Tibial nerve (tissue), 4 donors: Measurements from ENCODE around the gene ITIH4.

Source experiments
- EP300 ChIP-seq, 2 donors: sonication (generic); formaldehyde crosslinking; IDR thresholded peaks; one replicate each; pipeline ENCODE4 v1.6.1; 2017; ENCODE audit warnings: antibody characterized with exemption in 2 of 2, mild to moderate bottlenecking in 1 of 2
- POLR2A ChIP-seq, 2 donors: fragments of 450-650 bp; IDR thresholded peaks; one replicate each; pipeline ENCODE4 v1.6.1; 2017; ENCODE audit warnings: antibody characterized with exemption in 2 of 2, mild to moderate bottlenecking in 2 of 2, moderate library complexity in 2 of 2
- TF ChIP-seq, protein P1 (sequence below), 5 experiments: fragments of 200-600 bp in 3 of 5; fragments of 450-650 bp in 2 of 5; sonication (generic) in 3 of 5; IDR thresholded peaks; one replicate each; pipeline ENCODE4 v1.5.1; 2016 to 2019; ENCODE audit warnings: antibody characterized with exemption in 5 of 5, mild to moderate bottlenecking in 3 of 5, moderate library complexity in 2 of 5

DNA sequence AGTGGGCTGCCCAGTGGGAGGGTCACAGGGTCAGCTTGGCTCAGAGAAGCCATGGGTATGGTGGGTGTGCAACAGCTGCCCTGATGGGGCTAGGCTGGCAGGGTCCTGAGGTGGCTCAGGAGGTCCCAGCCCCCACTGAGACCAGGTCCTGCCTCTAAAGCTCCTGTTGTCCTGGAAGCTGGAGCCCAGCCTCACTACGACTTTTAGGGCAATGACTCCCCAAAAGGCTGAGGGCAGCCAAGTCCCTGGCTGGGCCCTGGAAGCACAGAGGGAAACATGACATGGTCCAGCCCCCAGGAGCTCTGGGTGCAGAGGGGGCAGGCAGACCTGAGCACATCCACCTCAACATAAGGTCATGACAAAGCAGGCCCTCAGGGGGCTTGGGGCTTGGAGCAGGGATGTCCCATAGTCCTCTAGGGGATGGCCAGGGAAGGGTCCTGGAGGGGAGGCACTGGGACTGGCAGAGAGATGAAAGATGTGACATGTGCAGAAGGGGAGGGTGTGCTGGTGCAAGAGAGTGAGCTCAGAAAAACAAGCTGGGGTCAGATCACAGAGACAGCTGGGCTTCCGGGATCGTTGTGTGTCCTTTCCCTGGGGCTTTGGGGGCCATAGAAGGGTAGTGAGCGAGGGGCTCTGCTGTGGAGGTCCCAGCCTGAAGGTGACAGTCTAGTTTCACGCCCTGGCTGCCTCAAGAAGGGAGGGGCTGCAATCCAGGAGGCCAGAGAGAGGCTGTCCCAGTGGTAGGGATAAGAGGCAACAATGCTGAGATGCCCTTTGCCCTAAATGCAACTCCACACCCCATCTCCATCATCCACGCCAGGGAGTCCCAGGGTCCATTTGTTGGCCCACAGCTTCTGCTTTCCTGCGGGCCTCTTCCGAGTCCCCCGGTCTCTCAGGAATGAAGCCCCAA, 36.5 kb downstream of the ITIH4 start:
- TF ChIP-seq, protein P1, sequence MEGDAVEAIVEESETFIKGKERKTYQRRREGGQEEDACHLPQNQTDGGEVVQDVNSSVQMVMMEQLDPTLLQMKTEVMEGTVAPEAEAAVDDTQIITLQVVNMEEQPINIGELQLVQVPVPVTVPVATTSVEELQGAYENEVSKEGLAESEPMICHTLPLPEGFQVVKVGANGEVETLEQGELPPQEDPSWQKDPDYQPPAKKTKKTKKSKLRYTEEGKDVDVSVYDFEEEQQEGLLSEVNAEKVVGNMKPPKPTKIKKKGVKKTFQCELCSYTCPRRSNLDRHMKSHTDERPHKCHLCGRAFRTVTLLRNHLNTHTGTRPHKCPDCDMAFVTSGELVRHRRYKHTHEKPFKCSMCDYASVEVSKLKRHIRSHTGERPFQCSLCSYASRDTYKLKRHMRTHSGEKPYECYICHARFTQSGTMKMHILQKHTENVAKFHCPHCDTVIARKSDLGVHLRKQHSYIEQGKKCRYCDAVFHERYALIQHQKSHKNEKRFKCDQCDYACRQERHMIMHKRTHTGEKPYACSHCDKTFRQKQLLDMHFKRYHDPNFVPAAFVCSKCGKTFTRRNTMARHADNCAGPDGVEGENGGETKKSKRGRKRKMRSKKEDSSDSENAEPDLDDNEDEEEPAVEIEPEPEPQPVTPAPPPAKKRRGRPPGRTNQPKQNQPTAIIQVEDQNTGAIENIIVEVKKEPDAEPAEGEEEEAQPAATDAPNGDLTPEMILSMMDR (IDR thresholded peaks at IDR 0.05): no peak
- TF ChIP-seq POLR2A (IDR thresholded peaks at IDR 0.05) (no peak), EP300 (IDR thresholded peaks at IDR 0.05) (no peak)
